ENCODE results near the gene LDHAL6B. TPM values are rescaled to one million over a fixed set of nuclear protein-coding genes. Genes with fewer than 3 reads are reported as not detected.

LDHAL6B gene
- total RNA-seq, 1 donor from 2014 or later = not detected

GRCh38 chr15:59173194-59173593, 33.4 kb upstream of the LDHAL6B start:
- Mint-ChIP-seq H3K9me3 (ENCODE audit: low read depth) (peaks cover 2% of the 10 kb centered on the region), H3K27ac (ENCODE audit: unreplicated experiment) (no peak overlapping the region)
- TF ChIP-seq CTCF (IDR thresholded peaks at IDR 0.05) = no peak

GRCh38 chr15:59174151-59174834, 32.4 kb upstream of the LDHAL6B start:
- Mint-ChIP-seq H3K9me3 (ENCODE audit: low read depth) (peaks cover 2% of the 10 kb centered on the region), H3K36me3 (ENCODE audit: low read depth) (peaks cover 32% of the 10 kb centered on the region), H3K4me3 (ENCODE audit: unreplicated experiment) (no peak overlapping the region), H3K27ac (ENCODE audit: unreplicated experiment) (no peak overlapping the region), H3K27me3 (ENCODE audit: low read depth) (no peaks in the 10 kb centered on the region), H3K4me1 (ENCODE audit: low read depth) (peaks cover 28% of the 10 kb centered on the region)
- no peak for DNase-seq (ENCODE audit: low spot score)
- TF ChIP-seq CTCF (IDR thresholded peaks at IDR 0.05) = no peak

More at GRCh38 chr15:59173194-59173593, 33.4 kb upstream of the LDHAL6B start:
- H3K4me1 Mint-ChIP-seq (ENCODE audit: low read depth) = peaks cover 39% of the 10 kb centered on the region
- H3K27me3 Mint-ChIP-seq (ENCODE audit: low read depth) = no peaks in the 10 kb centered on the region
- DNase-seq (ENCODE audit: low spot score) = no peak
- H3K4me3 Mint-ChIP-seq (ENCODE audit: unreplicated experiment) = no peak overlapping the region
- peaks cover 26% of the 10 kb centered on the region for H3K36me3 Mint-ChIP-seq (ENCODE audit: low read depth)

- DNase-seq (ENCODE audit: low spot score) = no peak
- TF ChIP-seq CTCF (IDR thresholded peaks at IDR 0.05) = peak; percentile 83
- peak overlapping the region; percentile 42 for H3K27ac Mint-ChIP-seq (ENCODE audit: unreplicated experiment)
- H3K36me3 Mint-ChIP-seq (ENCODE audit: low read depth) = peaks cover 31% of the 10 kb centered on the region
- no peak overlapping the region for H3K4me3 Mint-ChIP-seq (ENCODE audit: unreplicated experiment)
- peaks cover 2% of the 10 kb centered on the region for H3K9me3 Mint-ChIP-seq (ENCODE audit: low read depth)
- no peaks in the 10 kb centered on the region for H3K27me3 Mint-ChIP-seq (ENCODE audit: low read depth)
- peaks cover 20% of the 10 kb centered on the region for H3K4me1 Mint-ChIP-seq (ENCODE audit: low read depth)
Measured at GRCh38 chr15:59174835-59175831, 31.5 kb upstream of the LDHAL6B start.

- H3K4me1 Mint-ChIP-seq (ENCODE audit: low read depth) = peaks cover 15% of the 10 kb centered on the region
- H3K27me3 Mint-ChIP-seq (ENCODE audit: low read depth) = no peaks in the 10 kb centered on the region
- no peak for TF ChIP-seq CTCF (IDR thresholded peaks at IDR 0.05)
- H3K9me3 Mint-ChIP-seq (ENCODE audit: low read depth) = peaks cover 2% of the 10 kb centered on the region
- peaks cover 35% of the 10 kb centered on the region for H3K36me3 Mint-ChIP-seq (ENCODE audit: low read depth)
- no peak for DNase-seq (ENCODE audit: low spot score)
- H3K4me3 Mint-ChIP-seq (ENCODE audit: unreplicated experiment) = no peak overlapping the region
- H3K27ac Mint-ChIP-seq (ENCODE audit: unreplicated experiment) = no peak overlapping the region
Measured at GRCh38 chr15:59176653-59177316, 29.9 kb upstream of the LDHAL6B start.

GRCh38 chr15:59177317-59177660, 29.4 kb upstream of the LDHAL6B start:
- Mint-ChIP-seq H3K27me3 (ENCODE audit: low read depth) (no peaks in the 10 kb centered on the region), H3K4me3 (ENCODE audit: unreplicated experiment) (no peak overlapping the region), H3K36me3 (ENCODE audit: low read depth) (peaks cover 34% of the 10 kb centered on the region), H3K9me3 (ENCODE audit: low read depth) (peaks cover 2% of the 10 kb centered on the region), H3K4me1 (ENCODE audit: low read depth) (peaks cover 15% of the 10 kb centered on the region), H3K27ac (ENCODE audit: unreplicated experiment) (no peak overlapping the region)
- no peak for DNase-seq (ENCODE audit: low spot score)
- no peak for TF ChIP-seq CTCF (IDR thresholded peaks at IDR 0.05)
